ENCODE results near the gene HAUS5.

HAUS5 gene, protein sequence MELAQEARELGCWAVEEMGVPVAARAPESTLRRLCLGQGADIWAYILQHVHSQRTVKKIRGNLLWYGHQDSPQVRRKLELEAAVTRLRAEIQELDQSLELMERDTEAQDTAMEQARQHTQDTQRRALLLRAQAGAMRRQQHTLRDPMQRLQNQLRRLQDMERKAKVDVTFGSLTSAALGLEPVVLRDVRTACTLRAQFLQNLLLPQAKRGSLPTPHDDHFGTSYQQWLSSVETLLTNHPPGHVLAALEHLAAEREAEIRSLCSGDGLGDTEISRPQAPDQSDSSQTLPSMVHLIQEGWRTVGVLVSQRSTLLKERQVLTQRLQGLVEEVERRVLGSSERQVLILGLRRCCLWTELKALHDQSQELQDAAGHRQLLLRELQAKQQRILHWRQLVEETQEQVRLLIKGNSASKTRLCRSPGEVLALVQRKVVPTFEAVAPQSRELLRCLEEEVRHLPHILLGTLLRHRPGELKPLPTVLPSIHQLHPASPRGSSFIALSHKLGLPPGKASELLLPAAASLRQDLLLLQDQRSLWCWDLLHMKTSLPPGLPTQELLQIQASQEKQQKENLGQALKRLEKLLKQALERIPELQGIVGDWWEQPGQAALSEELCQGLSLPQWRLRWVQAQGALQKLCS

DNA sequence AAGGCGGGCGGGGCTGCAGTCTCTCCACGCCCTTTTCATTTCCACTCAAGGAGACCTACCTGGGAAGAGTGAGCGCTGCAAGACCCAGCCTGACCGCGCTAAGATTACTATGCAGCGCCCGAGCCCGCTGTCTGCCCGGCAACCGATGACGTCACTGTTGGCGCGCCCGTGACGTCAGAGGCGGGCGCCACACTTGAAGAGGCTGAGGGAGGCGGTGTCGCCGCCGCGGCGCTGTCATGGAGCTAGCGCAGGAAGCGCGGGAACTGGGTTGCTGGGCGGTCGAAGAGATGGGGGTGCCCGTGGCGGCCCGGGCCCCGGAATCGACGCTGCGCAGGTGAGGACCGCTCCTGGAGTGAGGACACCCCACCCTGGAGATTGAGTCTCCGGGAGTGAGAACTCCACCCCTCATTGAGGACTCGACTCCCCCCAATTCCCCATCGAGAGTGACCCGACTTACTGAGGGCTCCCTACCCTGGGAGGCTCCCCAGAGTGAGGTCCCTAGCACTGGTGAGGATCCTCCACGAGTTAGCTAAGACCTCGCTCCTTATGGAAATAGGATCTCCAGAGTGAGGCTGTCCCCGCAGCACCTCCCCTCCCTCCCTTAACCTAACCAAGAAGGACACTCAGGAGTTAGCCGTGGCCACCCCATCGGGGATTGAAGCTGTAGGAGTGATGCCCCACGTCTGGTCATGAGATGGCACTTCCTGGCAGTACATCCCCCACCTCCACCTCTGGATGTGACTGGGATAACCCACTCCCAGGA lies at the start of gene HAUS5:
Gene HAUS5, plus strand, starts transcription at position 177 of the 763 bp plus-strand sequence. Its CDS starts 60 bp downstream, at position 237.
- H3K4me3 ChIP-seq (ENCODE audit: low read depth, low read length): peak within 1 kb of the TSS; percentile 63
- TF ChIP-seq, protein P1, sequence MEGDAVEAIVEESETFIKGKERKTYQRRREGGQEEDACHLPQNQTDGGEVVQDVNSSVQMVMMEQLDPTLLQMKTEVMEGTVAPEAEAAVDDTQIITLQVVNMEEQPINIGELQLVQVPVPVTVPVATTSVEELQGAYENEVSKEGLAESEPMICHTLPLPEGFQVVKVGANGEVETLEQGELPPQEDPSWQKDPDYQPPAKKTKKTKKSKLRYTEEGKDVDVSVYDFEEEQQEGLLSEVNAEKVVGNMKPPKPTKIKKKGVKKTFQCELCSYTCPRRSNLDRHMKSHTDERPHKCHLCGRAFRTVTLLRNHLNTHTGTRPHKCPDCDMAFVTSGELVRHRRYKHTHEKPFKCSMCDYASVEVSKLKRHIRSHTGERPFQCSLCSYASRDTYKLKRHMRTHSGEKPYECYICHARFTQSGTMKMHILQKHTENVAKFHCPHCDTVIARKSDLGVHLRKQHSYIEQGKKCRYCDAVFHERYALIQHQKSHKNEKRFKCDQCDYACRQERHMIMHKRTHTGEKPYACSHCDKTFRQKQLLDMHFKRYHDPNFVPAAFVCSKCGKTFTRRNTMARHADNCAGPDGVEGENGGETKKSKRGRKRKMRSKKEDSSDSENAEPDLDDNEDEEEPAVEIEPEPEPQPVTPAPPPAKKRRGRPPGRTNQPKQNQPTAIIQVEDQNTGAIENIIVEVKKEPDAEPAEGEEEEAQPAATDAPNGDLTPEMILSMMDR (IDR thresholded peaks at IDR 0.05; ENCODE audit: low read depth, low read length): no peak

DNA sequence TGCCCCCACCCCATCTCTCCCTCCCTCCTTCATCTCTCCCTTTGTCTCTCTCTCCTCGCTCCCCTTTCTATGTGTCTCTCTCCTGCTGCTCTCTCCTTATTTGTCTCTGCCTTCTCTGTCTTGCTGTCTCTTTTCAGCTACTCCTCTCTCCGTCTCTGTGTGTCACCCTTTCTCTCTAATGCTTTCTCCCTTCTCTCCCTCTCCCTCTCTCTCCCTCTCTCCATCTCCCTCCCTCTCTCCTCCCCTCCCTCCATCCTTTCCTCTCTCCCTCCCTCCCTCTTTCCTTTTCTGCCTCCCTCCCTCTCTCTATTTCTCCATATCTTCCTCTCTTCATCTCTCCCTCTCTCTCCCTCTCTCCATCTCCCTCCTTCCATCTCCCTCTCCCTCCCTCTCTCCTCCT lies 49.8 kb upstream of the HAUS5 start:
- H3K4me3 ChIP-seq (ENCODE audit: low read depth, low read length): no peak overlapping the region
- TF ChIP-seq, protein P1 (IDR thresholded peaks at IDR 0.05; ENCODE audit: low read depth, low read length): no peak

DNA sequence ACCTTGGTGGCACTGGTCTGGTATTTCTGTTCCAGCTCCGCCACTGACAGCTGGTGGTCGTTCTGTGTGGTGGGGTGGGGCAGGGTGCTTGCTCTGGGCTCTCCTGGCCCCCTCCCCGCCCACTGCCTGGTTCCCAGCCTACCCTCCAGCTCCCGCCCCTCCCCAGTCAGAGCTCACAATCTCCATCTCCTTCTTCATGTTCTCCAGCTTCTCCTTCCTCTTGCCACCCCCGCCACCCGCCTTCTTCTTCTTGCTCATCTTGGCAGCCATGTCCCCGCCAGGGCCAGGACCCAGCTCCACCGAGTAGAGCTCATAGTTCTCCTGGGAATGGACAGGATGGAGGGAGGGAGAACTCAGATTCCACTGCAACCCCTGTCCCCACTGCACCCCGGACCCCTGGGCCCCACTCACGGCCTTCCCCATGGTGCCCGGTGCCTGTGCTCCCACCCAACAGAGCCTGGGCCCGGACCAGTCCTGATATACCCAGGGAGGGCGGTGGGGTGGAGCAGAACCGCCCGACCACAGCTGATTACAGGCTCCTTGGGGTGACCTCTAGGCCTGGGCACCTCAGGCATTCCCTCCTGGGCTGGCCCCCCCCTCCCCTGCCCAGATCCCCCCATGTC lies 49.2 kb upstream of the HAUS5 start, which contains the start of gene ATP4A:
Gene ATP4A, minus strand, starts transcription at position 452 of the 623 bp plus-strand sequence. Its CDS starts 29 bp downstream, at position 423.
- H3K4me3 ChIP-seq (ENCODE audit: low read depth, low read length): no peak within 1 kb of the TSS
- TF ChIP-seq, protein P1 (IDR thresholded peaks at IDR 0.05; ENCODE audit: low read depth, low read length): no peak

DNA sequence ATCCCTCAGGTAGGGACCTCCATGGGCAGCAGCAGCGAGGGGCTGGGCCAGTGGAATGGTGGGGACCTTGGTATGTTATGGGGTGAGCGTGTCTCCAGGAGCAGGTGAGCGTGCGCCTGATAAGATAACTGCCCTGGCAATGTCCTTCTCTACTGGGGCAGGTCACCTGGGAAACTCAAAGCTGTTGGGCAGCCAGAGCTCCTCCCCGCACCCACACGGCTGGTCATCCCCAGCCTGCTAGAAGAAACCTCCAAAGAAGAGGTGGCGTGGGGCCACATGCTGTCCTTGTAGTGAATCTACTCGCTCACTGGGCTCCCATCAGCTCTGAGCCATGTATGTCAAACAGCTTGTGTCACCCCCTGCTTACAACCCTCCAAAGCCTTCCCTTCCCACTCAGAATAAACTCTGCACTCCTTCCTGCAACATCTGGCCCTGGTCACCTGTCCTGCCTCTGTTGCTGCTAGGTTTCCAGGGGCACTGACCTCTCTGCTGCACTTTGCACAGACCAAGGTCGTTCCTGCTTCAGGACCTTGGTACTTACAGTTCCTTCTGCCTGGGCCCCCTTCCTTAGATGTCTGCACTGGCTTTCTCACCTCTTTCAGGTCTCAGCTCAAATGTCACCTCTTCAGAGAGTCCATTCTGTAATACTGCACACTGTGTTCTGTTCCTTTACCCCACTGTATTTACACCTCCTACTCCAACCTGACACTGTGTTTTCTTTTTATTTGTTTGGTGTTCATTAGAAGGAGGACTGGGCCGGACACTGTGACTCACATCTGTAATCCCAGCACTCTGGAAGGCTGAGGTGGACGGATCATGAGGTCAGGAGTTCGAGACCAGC lies 47.3 kb upstream of the HAUS5 start:
- TF ChIP-seq, protein P1 (IDR thresholded peaks at IDR 0.05; ENCODE audit: low read depth, low read length): no peak
- no peak overlapping the region for H3K4me3 ChIP-seq (ENCODE audit: low read depth, low read length)

DNA sequence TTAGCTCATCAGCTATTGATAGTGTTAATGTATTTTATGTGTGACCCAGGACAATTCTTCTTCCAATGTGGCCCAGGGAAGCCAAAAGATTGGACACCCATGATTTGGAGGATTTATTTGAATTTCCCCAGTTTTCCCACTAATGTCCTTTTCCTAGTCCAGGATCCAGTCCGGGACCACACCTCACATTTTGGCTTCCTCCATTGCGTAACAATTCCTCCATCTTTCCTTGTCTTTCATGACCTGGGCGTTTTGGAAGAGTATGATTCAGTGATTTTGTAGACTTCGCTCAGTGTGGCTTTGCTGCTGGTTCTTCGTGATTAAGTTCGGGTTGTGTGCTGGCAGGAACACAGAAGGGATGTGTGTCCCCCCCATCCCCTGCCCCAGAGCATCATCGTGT lies 45.8 kb upstream of the HAUS5 start:
- H3K4me3 ChIP-seq (ENCODE audit: low read depth, low read length): no peak overlapping the region
- TF ChIP-seq, protein P1 (IDR thresholded peaks at IDR 0.05; ENCODE audit: low read depth, low read length): no peak

DNA sequence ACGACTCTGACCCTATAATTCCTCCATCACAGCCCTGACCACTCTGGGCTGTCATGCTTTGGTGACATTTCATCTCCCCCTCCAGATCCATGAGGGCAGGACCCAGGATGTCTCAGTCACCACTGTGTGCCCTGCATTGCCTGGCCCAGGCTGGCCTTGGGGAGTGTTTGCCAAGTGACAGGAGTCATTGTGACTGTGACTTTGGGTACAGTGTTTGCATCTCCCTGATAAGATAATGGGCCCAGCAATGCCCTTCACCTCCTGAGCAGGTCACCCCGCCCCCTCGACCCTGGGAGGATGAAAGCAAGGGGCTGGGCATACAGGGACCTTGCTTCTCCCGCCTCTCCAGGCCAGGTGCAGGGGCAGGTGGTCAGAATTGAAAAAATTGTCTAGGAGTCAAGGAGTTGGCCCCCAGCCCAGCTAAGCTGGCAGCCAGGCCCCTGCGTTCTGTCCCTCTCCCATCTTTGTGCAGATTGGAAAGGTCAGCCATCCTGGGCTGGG lies 43.2 kb upstream of the HAUS5 start:
- TF ChIP-seq, protein P1 (IDR thresholded peaks at IDR 0.05; ENCODE audit: low read depth, low read length): no peak

More for the DNA sequence above, 43.2 kb upstream of the HAUS5 start:
- H3K4me3 ChIP-seq (ENCODE audit: low read depth, low read length): no peak overlapping the region

Data from WI38 (cell line).